Mucosa of descending colon (tissue), 3 donors: ENCODE data around the gene ARHGAP18. TPM values are rescaled to one million over a fixed set of nuclear protein-coding genes. Genes with fewer than 3 reads are reported as not detected.
A peak's percentile ranks its signal among the peaks of the same experiment; 100 is the strongest.

Source experiments
- ATAC-seq: fragments of 200-7000 bp; cut with Tn5 transposase; one replicate; pipeline ENCODE4 v1.9.1; 2020; ENCODE audit warnings: mild to moderate bottlenecking, moderate library complexity
- DNase-seq, 3 donors: peaks; one replicate each; pipeline ENCODE4 v3.0.0-alpha.2; 2020
- H3K36me3 ChIP-seq: fragments of 200-600 bp; one replicate; pipeline ENCODE4 v1.8.0; 2021; ENCODE audit warnings: low read depth, mild to moderate bottlenecking
- H3K4me1 ChIP-seq: fragments of 200-600 bp; one replicate; pipeline ENCODE4 v1.8.0; 2021; ENCODE audit warnings: low read depth, mild to moderate bottlenecking
- H3K4me3 ChIP-seq: fragments of 200-600 bp; one replicate; pipeline ENCODE4 v1.8.0; 2021; ENCODE audit warnings: mild to moderate bottlenecking
- H3K9me3 ChIP-seq: fragments of 200-600 bp; one replicate; pipeline ENCODE4 v1.8.0; 2021; ENCODE audit warnings: mild to moderate bottlenecking
- CTCF ChIP-seq: fragments of 200-600 bp; IDR thresholded peaks from one replicate; pipeline ENCODE4 v1.8.0; 2022; ENCODE audit warnings: antibody characterized with exemption, mild to moderate bottlenecking
- intact Hi-C, 2 donors: fragments of 100-400 bp; cut with DNase I in 1 of 2; cut with micrococcal nuclease in 1 of 2; formaldehyde crosslinking; loops; one replicate each; pipeline versions ENCODE4 v1.11.0 to v1.11.1; 2022; cut with DNase I, micrococcal nuclease
- total RNA-seq, 3 donors: library from RNA; stranded (reverse); fragmentation: NEBNext Ultra II Directional in 2 of 3; extraction: Animal tissue kit (Norgen Biotek cat#: 25700) in 2 of 3; gene quantifications; one replicate each; pipeline versions ENCODE4 v1.2.1 to v1.2.4, GENCODE V29; 2021 to 2023
- donor health status: DM: no; HTN: no; CAD: no; lungs with moderate emphysema.
- donor health status: DM: no; HTN: no; CAD: no.
- donor health status: DM: no; HTN: yes; CAD: no.

The ARHGAP18 gene
- total RNA-seq, 3 donors from 2014 or later = 17.6 to 24.3 (median 20.1) TPM

- no peaks in the 10 kb centered on the region for H3K36me3 ChIP-seq
- no peaks in the 10 kb centered on the region for H3K9me3 ChIP-seq
- H3K4me1 ChIP-seq = peaks cover 6% of the 10 kb centered on the region
- intact Hi-C loops = no loop called here
- no peak overlapping the region for H3K4me3 ChIP-seq
- DNase-seq = no peak
- no peak for TF ChIP-seq CTCF
- ATAC-seq = no peak
Observed at GRCh38 chr6:129637340-129638054, 72.5 kb downstream of the ARHGAP18 start.

- Histone ChIP-seq H3K4me1 (peaks cover 6% of the 10 kb centered on the region), H3K4me3 (no peak overlapping the region), H3K9me3 (no peaks in the 10 kb centered on the region), H3K36me3 (no peaks in the 10 kb centered on the region)
- no peak for ATAC-seq
- DNase-seq = no peak
- intact Hi-C loops = no loop called here
- no peak for TF ChIP-seq CTCF
Observed at GRCh38 chr6:129635396-129636130, 74.4 kb downstream of the ARHGAP18 start.

GRCh38 chr6:129634411-129635230, 75.4 kb downstream of the ARHGAP18 start:
- ATAC-seq (peak; percentile 88), DNase-seq (peak in 2 of 3 donors; percentile 43 to 56)
- Histone ChIP-seq H3K4me1 (peaks cover 6% of the 10 kb centered on the region), H3K4me3 (no peak overlapping the region), H3K9me3 (no peaks in the 10 kb centered on the region), H3K36me3 (no peaks in the 10 kb centered on the region)
- intact Hi-C loops = no loop called here
- no peak for TF ChIP-seq CTCF

GRCh38 chr6:129633529-129633928, 76.4 kb downstream of the ARHGAP18 start:
- no peaks in the 10 kb centered on the region for H3K36me3 ChIP-seq
- intact Hi-C loops = no loop called here
- H3K4me1 ChIP-seq = peaks cover 6% of the 10 kb centered on the region
- TF ChIP-seq CTCF = no peak
- H3K9me3 ChIP-seq = no peaks in the 10 kb centered on the region
- no peak for ATAC-seq
- no peak overlapping the region for H3K4me3 ChIP-seq
- DNase-seq = no peak

- intact Hi-C loops = no loop called here
- DNase-seq (no peak), ATAC-seq (no peak)
- Histone ChIP-seq H3K4me3 (no peak overlapping the region), H3K9me3 (no peaks in the 10 kb centered on the region), H3K36me3 (no peaks in the 10 kb centered on the region), H3K4me1 (no peaks in the 10 kb centered on the region)
- TF ChIP-seq CTCF = no peak
Observed at GRCh38 chr6:129632172-129632613, 77.8 kb downstream of the ARHGAP18 start.
